NCI-H345 treated with DMSO at 0.1 percent for 48 hours (cell line): ENCODE data around the gene PDSS2.
"Not testable (repeated sequence)": the region's sequence is repeated elsewhere in the genome, so short reads cannot be mapped to it uniquely, and the experiment has no call there.

Experiments
- DNase-seq: peaks from one replicate; lab custom pipeline; 2025; ENCODE audit not compliant: unreplicated experiment; lab: John Stamatoyannopoulos, UW

The PDSS2 gene

DNA sequence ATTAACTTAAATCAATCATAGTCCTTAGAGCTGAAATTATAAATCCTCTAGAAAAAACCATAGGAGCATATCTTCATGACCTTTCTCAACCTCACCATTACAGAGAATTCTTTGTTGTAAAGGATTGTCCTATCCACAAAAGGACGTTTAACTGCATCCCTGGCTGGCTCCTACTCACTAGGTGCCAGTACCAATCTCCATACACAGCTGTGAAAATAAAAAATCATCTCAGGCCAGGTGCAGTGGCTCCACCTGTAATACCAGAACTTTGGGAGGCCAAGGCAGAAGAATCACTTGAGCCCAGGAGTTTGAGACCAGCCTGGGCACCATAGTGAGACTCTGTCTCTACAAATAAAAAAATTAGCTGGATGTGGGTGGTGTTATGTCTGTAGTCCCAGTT, 89.9 kb downstream of the PDSS2 start:
- DNase-seq = no peak

DNA sequence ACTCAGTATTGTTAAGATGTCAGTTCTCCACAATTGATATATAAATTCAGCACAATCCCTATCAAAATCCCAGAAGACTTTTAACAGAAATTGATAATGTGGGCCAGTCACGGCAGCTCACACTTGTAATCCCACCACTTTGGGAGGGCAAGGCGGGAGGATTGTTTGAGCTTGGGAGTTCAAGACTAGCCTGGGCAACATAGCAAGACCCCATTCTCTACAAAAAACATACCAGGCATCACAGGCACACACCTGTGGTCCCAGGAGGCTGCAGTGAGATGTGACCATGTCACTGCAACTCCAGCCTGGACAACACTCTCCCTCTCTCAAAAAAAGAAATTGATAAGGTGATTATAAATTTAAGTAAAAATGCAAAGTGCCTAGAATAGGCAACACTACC, 90.9 kb downstream of the PDSS2 start:
- no peak for DNase-seq

DNA sequence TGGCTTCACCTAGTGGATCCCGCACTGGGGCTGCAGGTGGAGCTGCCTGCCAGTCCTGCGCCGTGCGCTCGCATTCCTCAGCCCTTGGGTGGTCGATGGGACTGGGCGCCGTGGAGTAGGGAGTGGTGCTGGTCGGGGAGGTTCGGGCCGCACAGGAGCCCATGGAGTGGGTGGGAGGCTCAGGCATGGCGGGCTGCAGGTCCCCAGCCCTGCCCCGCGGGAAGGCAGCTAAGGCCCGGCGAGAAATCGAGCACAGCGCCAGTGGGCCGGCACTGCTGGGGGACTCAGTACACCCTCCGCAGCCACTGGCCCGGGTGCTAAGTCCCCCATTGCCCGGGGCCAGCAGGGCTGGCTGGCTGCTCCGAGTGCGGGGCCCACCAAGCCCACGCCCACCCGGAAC, 95.2 kb downstream of the PDSS2 start:
- DNase-seq = not testable (repeated sequence)

GRCh38 chr6:107361753-107362604, 97.4 kb downstream of the PDSS2 start:
- DNase-seq = no peak

- DNase-seq = no peak
These were observed 98.9 kb downstream of the PDSS2 start for GRCh38 chr6:107360476-107360875.

- DNase-seq = no peak
These were observed 101.5 kb downstream of the PDSS2 start for GRCh38 chr6:107357842-107358241.

- DNase-seq = no peak
These were observed 102.3 kb downstream of the PDSS2 start for GRCh38 chr6:107357031-107357430.

DNA sequence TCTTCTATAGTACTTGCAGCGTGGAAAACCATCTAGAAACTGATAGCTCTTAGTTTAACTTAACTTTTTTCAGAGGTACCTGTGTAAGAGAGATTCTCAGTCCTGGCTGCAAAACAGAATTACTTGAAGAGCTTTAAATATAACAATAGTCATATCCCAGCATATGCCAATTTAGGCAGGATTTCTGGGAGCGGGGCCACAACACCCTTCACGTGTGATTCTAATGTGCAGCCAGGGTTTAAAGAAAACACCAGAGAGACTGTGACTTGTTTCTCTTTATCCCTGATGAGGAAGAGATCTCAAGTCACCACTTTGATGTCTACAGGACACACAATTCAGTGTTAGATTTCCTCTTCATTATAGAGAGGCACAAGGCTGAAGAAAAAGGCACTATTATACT, 103.7 kb downstream of the PDSS2 start:
- DNase-seq = no peak

DNA sequence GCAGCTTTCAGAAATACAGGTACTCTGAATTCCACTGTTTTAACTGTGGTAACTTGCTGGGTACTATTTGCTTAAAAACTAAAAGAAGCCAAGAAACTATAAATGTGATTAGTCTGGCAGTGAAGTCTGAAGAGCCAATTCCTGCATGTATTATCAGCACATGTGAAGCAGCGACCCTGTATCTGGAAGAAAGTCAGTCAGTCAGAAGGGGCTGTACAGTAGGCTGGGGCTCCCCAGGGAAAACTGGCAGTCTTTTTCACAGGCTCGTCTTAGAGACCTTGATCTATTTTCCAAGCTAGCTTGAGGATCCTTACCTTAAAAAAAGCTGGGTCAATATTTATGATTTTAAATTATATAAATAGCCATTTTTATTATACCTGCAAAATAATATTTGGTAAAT, 104.9 kb downstream of the PDSS2 start:
- DNase-seq = no peak

- no peak for DNase-seq
These were observed 105.5 kb downstream of the PDSS2 start for GRCh38 chr6:107353773-107354382.

DNA sequence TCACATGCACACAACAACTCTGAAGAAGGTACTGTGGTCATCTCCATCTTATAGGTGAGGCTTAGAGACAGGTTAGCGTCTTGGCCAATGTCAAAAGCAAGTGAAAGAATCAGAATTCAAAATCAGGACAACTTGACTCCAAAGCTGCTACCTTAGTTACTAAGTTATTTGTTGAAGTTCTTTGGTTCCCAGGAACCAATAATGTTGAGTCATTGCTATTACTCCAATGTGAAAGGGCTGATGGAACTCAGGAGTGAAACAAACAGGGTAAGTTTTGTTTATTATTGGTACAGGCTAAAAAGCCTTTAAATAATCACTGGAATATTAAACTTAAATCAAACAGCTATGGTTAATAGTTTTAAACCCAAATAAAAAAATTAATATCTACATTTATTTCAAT, 111.1 kb downstream of the PDSS2 start:
- DNase-seq = no peak

DNA sequence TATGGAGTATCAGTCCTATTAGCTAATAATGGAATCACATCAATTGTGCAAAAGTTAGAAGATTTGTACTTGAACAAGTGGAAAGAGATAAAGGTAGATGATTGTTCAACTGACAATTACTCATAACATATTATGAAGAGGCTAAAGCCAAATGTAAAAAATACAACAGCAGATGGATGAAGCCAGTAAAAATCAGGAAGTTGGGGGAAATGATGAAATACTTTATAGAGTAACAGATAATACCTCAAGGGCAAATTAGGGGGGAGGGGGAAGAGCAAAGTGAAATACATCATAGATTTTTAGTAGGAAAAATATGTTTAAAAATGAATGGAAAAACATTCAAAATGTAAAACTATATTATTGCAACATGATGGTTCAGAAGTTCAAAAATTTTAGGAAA, 114.0 kb downstream of the PDSS2 start:
- no peak for DNase-seq

GRCh38 chr6:107344981-107345380, 114.4 kb downstream of the PDSS2 start:
- DNase-seq = no peak

GRCh38 chr6:107344383-107344782, 115.0 kb downstream of the PDSS2 start:
- no peak for DNase-seq

- DNase-seq = no peak
These were observed 117.2 kb downstream of the PDSS2 start for GRCh38 chr6:107342144-107342543.

GRCh38 chr6:107340881-107341280, 118.5 kb downstream of the PDSS2 start:
- no peak for DNase-seq

GRCh38 chr6:107337191-107337741, 122.1 kb downstream of the PDSS2 start:
- DNase-seq = no peak

DNA sequence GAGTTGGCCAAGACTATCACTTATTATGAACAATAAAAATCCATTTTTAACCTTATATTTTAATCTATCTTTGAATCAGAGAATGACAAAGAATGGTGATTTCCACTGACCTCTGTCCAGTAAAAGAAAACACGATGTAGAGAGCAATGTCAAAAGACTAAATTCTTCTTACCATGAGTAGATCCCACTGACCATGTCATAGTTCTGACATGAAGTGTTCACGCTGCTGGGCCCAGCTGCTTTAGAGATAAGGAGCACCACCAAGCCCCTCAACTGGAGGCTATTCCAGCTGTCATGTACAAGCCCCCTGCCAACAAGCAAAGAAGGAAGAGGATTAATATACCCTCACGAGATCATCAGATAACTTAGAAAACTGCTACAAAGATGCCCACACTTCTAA, 125.3 kb downstream of the PDSS2 start:
- no peak for DNase-seq

- no peak for DNase-seq
These were observed 125.9 kb downstream of the PDSS2 start for GRCh38 chr6:107333491-107333890.

GRCh38 chr6:107331409-107332386, 127.7 kb downstream of the PDSS2 start:
- DNase-seq = no peak

- DNase-seq = no peak
These were observed 129.2 kb downstream of the PDSS2 start for GRCh38 chr6:107330168-107330567.
